Stimulated activated CD8-positive, alpha-beta memory T cell treated with anti-CD3 and anti-CD28 coated beads, Interleukin-2, amount 100 ng/mL, for 48 hours (primary cell): Measurements from ENCODE around the gene MAP3K4.
"Not testable (repeated sequence)": the region's sequence is repeated elsewhere in the genome, so short reads cannot be mapped to it uniquely, and the experiment has no call there.

Experiments
- DNase-seq, 2 donors: peaks; one replicate each; pipeline ENCODE4 v3.0.0-alpha.2; 2020; ENCODE audit warnings: low read depth in 2 of 2

The MAP3K4 gene

GRCh38 chr6:161116554-161116953 is 125.0 kb downstream of the MAP3K4 start:
- no peak for DNase-seq

GRCh38 chr6:161117308-161117707 is 125.7 kb downstream of the MAP3K4 start:
- no peak for DNase-seq

- no peak for DNase-seq
Measured at GRCh38 chr6:161117942-161118341, 126.4 kb downstream of the MAP3K4 start.

- DNase-seq, result not testable (repeated sequence)
Measured at GRCh38 chr6:161123319-161123718, 131.8 kb downstream of the MAP3K4 start.

GRCh38 chr6:161125591-161125990 is 134.0 kb downstream of the MAP3K4 start:
- DNase-seq, result no peak

GRCh38 chr6:161127071-161127740 is 135.6 kb downstream of the MAP3K4 start:
- DNase-seq, result no peak

- DNase-seq, result no peak
Measured at GRCh38 chr6:161128230-161128629, 136.7 kb downstream of the MAP3K4 start.

- peak in 1 of 2 donors; percentile 8 for DNase-seq
Measured at GRCh38 chr6:161128680-161129196, 137.2 kb downstream of the MAP3K4 start.

- DNase-seq, result no peak
Measured at GRCh38 chr6:161130541-161130940, 139.0 kb downstream of the MAP3K4 start.

GRCh38 chr6:161130967-161131766 is 139.6 kb downstream of the MAP3K4 start:
- no peak for DNase-seq

- no peak for DNase-seq
Measured at GRCh38 chr6:161132384-161132783, 140.8 kb downstream of the MAP3K4 start.

- DNase-seq, result no peak
Measured at GRCh38 chr6:161133963-161134362, 142.4 kb downstream of the MAP3K4 start.

- no peak for DNase-seq
Measured at GRCh38 chr6:161134550-161135298, 143.2 kb downstream of the MAP3K4 start.

- DNase-seq, result no peak
Measured at GRCh38 chr6:161135695-161136591, 144.4 kb downstream of the MAP3K4 start.

GRCh38 chr6:161136655-161137054 is 145.1 kb downstream of the MAP3K4 start:
- DNase-seq, result no peak

GRCh38 chr6:161137320-161137719 is 145.8 kb downstream of the MAP3K4 start:
- DNase-seq, result no peak

- DNase-seq, result no peak
Measured at GRCh38 chr6:161137839-161138542, 146.4 kb downstream of the MAP3K4 start.

- DNase-seq, result no peak
Measured at GRCh38 chr6:161138543-161139303, 147.2 kb downstream of the MAP3K4 start.

GRCh38 chr6:161139304-161139765 is 147.8 kb downstream of the MAP3K4 start:
- no peak for DNase-seq
